Raji (cell line): ENCODE data around the gene ANKRD17.

Experiments used
- POLR2A ChIP-seq: IDR thresholded peaks from 2 replicates; pipeline ENCODE4 v1.6.1; 2011; ENCODE audit warnings: low read depth, low read length, control low read depth; ENCODE audit not compliant: insufficient read depth

Gene ANKRD17

DNA sequence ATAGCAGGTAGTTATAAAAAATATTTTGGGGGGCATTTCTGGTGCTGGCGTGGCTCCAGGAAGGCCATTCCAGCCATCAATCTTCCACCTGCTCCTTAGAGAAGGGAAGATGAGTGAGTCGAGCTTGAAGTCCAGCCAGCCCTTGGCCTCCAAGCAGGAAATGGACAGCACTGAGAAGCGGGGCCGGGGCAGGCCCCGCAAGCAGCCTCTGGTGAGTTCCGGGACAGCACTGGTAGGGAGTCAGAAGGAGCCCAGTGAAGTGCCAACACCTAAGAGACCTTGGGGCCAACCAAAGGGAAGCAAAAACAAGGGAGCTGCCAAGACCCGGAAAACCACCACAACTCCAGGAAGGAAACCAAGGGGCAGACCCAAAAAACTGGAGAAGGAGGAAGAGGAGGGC, 159.9 kb downstream of the ANKRD17 start:
- no peak for TF ChIP-seq POLR2A

GRCh38 chr4:73098016-73098415, 160.6 kb downstream of the ANKRD17 start:
- no peak for TF ChIP-seq POLR2A

- TF ChIP-seq POLR2A: no peak
These were observed 165.7 kb downstream of the ANKRD17 start for GRCh38 chr4:73092868-73093267.

DNA sequence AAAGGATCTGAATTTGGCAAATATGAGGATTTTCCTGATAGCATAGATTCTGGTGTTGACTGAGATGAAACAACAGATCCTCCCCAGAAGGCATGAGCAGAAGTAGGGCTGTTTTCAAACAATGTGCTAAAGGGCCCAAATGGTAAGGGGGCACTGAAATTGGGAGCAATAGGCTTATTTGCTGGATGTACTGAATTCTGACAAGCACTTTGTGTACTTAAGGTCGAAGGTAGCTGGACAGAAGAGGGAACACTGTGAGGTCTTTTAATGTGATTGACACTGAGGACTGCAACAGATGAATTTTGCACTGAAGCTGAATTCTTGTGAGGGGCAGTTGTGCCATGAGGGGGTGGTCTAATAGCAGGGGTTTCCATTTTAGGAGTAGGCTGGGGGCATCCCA, 167.9 kb downstream of the ANKRD17 start:
- TF ChIP-seq POLR2A: no peak

GRCh38 chr4:73087871-73088270, 170.7 kb downstream of the ANKRD17 start:
- TF ChIP-seq POLR2A: no peak

GRCh38 chr4:73086095-73086868, 172.3 kb downstream of the ANKRD17 start:
- TF ChIP-seq POLR2A: no peak

DNA sequence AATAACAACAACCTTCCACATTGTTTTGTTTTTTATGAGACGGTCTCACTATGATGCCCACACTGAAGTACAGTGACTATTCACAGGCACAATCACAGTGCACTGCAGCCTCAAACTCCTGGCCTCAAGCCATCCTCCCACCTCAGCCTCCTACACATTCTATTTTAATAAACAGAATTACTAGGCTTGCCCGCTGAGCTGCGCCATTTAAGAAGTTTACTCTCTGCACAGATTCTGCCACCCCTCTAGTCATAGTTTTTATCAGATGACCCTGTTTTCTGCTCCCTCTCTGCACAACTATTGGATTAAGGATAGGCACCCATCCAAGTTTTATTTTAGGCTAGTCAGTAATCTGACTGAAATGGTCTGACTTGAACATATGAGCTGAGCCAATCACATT, 177.8 kb downstream of the ANKRD17 start:
- TF ChIP-seq POLR2A: no peak

DNA sequence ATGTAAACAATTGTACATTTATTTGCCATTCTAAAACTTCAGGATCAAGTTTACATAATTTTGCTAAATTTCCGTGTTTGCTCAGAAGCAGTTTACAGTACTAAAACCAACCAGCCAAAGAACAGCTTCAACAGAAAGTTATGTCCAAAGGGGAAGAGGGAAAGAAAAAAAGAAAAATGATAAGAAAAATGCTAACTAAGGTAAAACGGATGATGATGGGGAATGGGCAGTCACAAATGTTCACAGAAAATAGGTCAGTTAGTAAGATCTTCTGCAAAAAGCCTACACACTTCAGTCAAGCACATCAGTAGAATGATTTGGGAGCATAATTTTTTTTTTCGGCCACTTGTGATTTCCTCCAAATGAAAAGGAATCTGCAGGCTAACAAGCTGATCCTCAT, 182.8 kb downstream of the ANKRD17 start:
- TF ChIP-seq POLR2A: no peak

- TF ChIP-seq POLR2A: no peak
These were observed 188.6 kb downstream of the ANKRD17 start for GRCh38 chr4:73070074-73070390.

DNA sequence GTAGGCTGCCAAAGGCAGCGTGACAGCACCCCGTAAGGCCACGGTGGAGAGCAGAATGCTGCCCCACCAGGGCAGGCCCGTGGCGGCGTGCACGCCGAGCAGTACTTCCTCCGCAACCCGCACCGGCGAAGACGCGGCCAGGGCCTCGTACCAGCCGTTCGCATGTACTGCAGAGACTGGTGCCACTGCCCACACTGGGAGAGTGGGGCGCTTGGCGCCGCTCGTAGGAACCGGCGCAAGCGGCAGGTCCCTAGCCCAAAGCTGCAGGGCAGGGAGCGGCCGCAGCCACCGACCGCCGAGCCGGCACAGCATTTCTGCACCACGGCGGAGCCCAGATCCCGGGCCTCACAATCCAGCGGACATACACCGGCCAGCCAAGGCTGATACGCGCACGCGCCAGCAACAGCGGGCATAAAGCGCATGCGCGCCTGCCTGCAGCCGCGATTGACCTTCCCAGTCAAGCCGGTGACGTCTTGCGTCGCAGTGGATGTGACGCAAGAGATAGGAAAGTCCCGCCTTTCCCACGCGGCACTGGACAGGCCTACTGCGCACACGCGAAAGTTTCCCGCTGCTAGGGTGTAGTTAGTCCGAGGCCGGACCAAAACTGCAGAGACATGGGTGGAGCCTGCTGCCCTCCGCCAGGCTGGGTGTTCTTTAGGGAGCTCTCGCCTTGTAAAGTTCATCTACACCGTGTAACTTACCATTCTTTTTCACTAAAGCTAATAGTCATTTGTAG, 189.1 kb downstream of the ANKRD17 start, which contains the start of gene COX18:
Gene COX18, minus strand, starts transcription at position 379 of the 736 bp plus-strand sequence. Its CDS starts 67 bp downstream, at position 312.
- TF ChIP-seq POLR2A: peak; percentile 97

- TF ChIP-seq POLR2A: no peak
These were observed 189.9 kb downstream of the ANKRD17 start for GRCh38 chr4:73068491-73069337.

- TF ChIP-seq POLR2A: no peak
These were observed 190.6 kb downstream of the ANKRD17 start for GRCh38 chr4:73067971-73068394.

DNA sequence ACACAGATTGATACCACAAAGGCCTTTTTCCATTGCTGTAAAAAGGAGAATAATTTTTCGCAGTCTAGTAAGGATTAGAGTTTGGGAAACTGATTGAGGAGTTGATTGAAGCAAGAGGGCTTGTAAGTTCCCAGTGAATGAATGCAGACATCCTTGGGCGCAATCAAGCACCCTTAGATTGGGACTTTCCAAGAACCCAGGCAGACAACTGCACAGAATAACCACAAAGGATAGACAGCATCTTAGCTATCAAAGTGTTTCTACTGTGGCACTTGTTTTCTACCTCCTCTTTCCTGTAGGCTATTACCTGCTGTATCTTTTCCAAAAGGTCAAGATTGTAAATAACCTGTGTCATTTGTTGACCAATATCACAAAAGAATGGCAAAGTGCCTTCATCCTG, 191.7 kb downstream of the ANKRD17 start:
- no peak for TF ChIP-seq POLR2A

GRCh38 chr4:73066445-73066844, 192.2 kb downstream of the ANKRD17 start:
- TF ChIP-seq POLR2A: no peak

DNA sequence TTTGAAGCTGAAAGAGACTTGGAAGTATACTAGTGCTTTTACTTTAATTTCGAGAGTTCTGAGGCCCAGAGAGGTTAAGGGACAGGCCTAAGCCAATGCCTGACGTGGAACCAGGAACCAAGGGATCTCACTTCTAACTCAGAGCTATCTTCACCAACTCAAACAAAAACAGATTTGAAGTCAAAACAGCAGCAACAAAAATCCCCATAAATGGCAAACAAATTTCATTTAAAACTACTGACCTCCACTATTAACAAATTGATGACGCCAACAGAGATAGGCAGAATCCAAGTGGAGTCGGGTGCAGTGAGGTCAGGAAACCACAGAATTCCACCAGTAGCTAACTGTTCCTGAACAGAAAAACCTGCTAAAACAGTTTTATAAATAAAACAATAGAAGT, 194.1 kb downstream of the ANKRD17 start:
- no peak for TF ChIP-seq POLR2A
